OCI-LY7 (cell line): ENCODE data around the gene GABPB1.

Experiments used
- CTCF ChIP-seq: fragments of 200-600 bp; sonication (generic); conservative IDR thresholded peaks from 2 replicates; pipeline ENCODE4 v1.5.1; 2014; ENCODE audit warnings: mild to moderate bottlenecking, antibody characterized with exemption, low read length, moderate library complexity, mixed read lengths
- EZH2phosphoT487 ChIP-seq: fragments of 200-600 bp; sonication (generic); IDR thresholded peaks from 2 replicates; pipeline ENCODE4 v1.6.1; 2018; ENCODE audit warnings: low read depth, borderline replicate concordance, mild to moderate bottlenecking, mixed run types, antibody characterized with exemption, low read length, moderate library complexity, mixed read lengths

GRCh38 chr15:50339717-50340116 is 15.3 kb downstream of the GABPB1 start:
- TF ChIP-seq CTCF (no peak), EZH2phosphoT487 (no peak)
